ENCODE measurements around the gene C5orf24. TPM values are rescaled to one million over a fixed set of nuclear protein-coding genes. Genes with fewer than 3 reads are reported as not detected.
A peak's percentile ranks its signal among the peaks of the same experiment; 100 is the strongest.
"Not testable (repeated sequence)": the region's sequence is repeated elsewhere in the genome, so short reads cannot be mapped to it uniquely, and the experiment has no call there.

Gene C5orf24
- total RNA-seq, 1 donor from 2014 or later: 81.7 TPM

DNA sequence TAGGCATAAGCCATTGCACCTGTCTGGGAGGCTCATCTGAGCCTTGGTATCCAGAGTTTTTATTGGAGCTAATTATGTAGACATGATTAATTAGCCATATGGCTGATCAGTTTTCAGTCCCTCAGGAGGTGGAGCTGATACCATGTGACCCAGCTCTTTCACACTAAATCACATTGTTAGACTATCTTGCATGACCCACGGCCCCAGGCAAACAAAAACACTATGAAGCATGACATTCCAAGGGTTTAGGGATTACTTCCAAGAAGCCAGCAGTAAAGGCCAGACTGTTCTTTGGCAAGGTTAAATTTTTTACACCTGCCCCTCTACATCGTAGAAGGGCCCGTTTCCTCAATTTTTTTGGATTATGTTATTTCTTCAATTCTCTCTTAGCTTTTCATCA, 5.0 kb upstream of the C5orf24 start:
- H3K36me3 Mint-ChIP-seq (ENCODE audit: unreplicated experiment): peaks cover 5% of the 10 kb centered on the region
- no peaks in the 10 kb centered on the region for H3K9me3 Mint-ChIP-seq (ENCODE audit: unreplicated experiment)
- TF ChIP-seq, protein P1, sequence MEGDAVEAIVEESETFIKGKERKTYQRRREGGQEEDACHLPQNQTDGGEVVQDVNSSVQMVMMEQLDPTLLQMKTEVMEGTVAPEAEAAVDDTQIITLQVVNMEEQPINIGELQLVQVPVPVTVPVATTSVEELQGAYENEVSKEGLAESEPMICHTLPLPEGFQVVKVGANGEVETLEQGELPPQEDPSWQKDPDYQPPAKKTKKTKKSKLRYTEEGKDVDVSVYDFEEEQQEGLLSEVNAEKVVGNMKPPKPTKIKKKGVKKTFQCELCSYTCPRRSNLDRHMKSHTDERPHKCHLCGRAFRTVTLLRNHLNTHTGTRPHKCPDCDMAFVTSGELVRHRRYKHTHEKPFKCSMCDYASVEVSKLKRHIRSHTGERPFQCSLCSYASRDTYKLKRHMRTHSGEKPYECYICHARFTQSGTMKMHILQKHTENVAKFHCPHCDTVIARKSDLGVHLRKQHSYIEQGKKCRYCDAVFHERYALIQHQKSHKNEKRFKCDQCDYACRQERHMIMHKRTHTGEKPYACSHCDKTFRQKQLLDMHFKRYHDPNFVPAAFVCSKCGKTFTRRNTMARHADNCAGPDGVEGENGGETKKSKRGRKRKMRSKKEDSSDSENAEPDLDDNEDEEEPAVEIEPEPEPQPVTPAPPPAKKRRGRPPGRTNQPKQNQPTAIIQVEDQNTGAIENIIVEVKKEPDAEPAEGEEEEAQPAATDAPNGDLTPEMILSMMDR (IDR thresholded peaks at IDR 0.05): no peak
- no peak overlapping the region for H3K27ac Mint-ChIP-seq (ENCODE audit: unreplicated experiment)
- peaks cover 11% of the 10 kb centered on the region for H3K4me1 Mint-ChIP-seq (ENCODE audit: unreplicated experiment)
- H3K4me3 Mint-ChIP-seq (ENCODE audit: unreplicated experiment): no peak overlapping the region
- no peaks in the 10 kb centered on the region for H3K27me3 Mint-ChIP-seq (ENCODE audit: unreplicated experiment)
- DNase-seq (ENCODE audit: extremely low spot score, unreplicated experiment): no peak

DNA sequence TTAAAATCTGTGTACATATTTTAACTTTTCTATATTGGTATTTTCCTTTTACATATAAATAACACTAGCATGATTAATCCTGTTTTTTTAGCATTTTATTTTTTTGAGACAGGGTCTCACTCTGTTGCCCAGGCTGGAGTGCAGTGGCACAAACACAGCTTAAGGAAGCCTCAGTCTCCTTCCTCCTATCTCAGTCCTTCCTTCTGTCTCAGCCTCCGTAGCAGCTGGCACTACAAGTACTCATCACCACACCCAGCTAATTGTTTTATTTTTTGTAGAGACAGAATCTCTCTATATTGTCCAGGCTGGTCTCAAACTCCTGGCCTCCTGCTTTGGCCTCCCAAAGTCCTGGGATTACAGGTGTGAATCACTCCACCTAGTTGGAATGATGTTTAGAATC, 1.5 kb upstream of the C5orf24 start:
- TF ChIP-seq, protein P1 (IDR thresholded peaks at IDR 0.05): no peak
- Mint-ChIP-seq H3K27me3 (ENCODE audit: unreplicated experiment) (no peaks in the 10 kb centered on the region), H3K4me1 (ENCODE audit: unreplicated experiment) (peaks cover 27% of the 10 kb centered on the region), H3K36me3 (ENCODE audit: unreplicated experiment) (peaks cover 9% of the 10 kb centered on the region), H3K4me3 (ENCODE audit: unreplicated experiment) (no peak overlapping the region), H3K27ac (ENCODE audit: unreplicated experiment) (peak overlapping the region; percentile 95), H3K9me3 (ENCODE audit: unreplicated experiment) (no peaks in the 10 kb centered on the region)
- DNase-seq (ENCODE audit: extremely low spot score, unreplicated experiment): no peak

DNA sequence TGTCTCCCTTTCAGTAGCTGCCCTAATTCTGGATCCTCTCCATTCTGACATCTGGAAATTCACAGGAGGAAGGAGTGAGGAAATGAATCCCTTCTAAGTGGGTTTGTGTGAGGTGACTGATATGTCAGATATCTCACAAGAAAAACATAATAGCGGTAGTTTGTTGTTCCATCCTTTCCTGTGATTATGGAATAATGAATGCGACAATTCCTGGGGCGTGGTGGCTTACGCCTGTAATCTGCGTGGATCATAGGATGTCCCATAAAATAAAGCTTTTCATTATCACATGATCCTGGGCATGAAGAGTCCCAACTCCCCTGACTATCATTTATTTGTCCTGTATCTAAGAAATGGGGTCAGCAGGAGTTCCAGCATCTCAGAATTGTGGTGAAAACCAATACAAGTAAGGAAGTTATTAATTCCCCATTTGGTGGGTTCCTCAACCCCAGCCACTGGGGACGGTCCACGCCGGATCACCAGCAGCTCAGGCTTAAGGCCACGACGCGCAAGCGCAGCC, 375 bp upstream of the C5orf24 start:
- peaks cover 9% of the 10 kb centered on the region for H3K36me3 Mint-ChIP-seq (ENCODE audit: unreplicated experiment)
- no peaks in the 10 kb centered on the region for H3K27me3 Mint-ChIP-seq (ENCODE audit: unreplicated experiment)
- H3K9me3 Mint-ChIP-seq (ENCODE audit: unreplicated experiment): no peaks in the 10 kb centered on the region
- H3K4me3 Mint-ChIP-seq (ENCODE audit: unreplicated experiment): peak overlapping the region; percentile 88
- peaks cover 36% of the 10 kb centered on the region for H3K4me1 Mint-ChIP-seq (ENCODE audit: unreplicated experiment)
- DNase-seq (ENCODE audit: extremely low spot score, unreplicated experiment): no peak
- H3K27ac Mint-ChIP-seq (ENCODE audit: unreplicated experiment): peak overlapping the region; percentile 95
- TF ChIP-seq, protein P1 (IDR thresholded peaks at IDR 0.05): no peak

DNA sequence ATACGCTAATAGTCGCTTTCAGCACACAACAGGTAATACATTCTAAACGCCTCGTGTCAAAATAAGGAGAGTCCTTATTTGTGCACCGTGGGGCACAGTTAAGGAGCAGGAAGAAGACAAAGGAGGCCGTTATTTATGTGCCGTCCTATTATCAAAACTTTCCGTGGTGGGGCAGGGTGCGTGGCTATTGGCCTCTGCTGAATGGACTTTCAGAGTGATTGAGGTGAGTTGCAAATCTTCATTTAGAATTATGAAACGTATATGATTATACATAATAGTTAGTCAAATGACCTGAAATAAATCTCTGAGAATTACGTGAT, 833 bp downstream of the C5orf24 start:
- no peaks in the 10 kb centered on the region for H3K27me3 Mint-ChIP-seq (ENCODE audit: unreplicated experiment)
- peak overlapping the region; percentile 88 for H3K4me3 Mint-ChIP-seq (ENCODE audit: unreplicated experiment)
- TF ChIP-seq, protein P1 (IDR thresholded peaks at IDR 0.05): no peak
- peaks cover 10% of the 10 kb centered on the region for H3K36me3 Mint-ChIP-seq (ENCODE audit: unreplicated experiment)
- DNase-seq (ENCODE audit: extremely low spot score, unreplicated experiment): no peak
- no peaks in the 10 kb centered on the region for H3K9me3 Mint-ChIP-seq (ENCODE audit: unreplicated experiment)
- peak overlapping the region; percentile 95 for H3K27ac Mint-ChIP-seq (ENCODE audit: unreplicated experiment)
- peaks cover 47% of the 10 kb centered on the region for H3K4me1 Mint-ChIP-seq (ENCODE audit: unreplicated experiment)

DNA sequence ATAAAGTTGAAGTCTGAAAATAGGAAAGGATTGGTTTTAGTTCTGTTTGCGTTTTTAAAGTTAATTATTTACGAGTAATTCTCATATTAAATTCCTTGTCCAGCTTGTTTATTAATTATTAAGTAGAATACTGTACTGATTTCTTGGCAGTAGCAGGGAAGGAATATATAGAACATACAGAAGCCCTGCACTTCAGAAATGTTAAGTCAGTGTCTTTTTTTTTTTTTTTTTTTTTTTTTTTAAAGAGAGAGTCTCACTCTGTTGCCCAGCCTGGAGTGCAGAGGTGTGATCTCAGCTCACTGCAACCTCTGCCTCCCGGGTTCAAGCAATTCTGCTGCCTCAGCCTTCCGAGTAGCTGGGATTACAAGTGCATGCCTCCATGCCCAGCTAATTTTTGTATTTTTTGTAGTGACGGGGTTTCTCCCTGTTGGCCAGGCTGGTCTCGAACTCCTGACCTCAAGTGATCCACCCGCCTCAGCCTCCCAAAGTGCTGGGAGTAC, 3.7 kb downstream of the C5orf24 start:
- Mint-ChIP-seq H3K36me3 (ENCODE audit: unreplicated experiment) (peaks cover 16% of the 10 kb centered on the region), H3K4me3 (ENCODE audit: unreplicated experiment) (peak overlapping the region; percentile 35), H3K4me1 (ENCODE audit: unreplicated experiment) (peaks cover 48% of the 10 kb centered on the region)
- not testable (repeated sequence) for H3K9me3 Mint-ChIP-seq (ENCODE audit: unreplicated experiment); DNase-seq (ENCODE audit: extremely low spot score, unreplicated experiment); H3K27ac Mint-ChIP-seq (ENCODE audit: unreplicated experiment); H3K27me3 Mint-ChIP-seq (ENCODE audit: unreplicated experiment)
